ENCODE results near the gene TNFAIP3.

The TNFAIP3 gene

DNA sequence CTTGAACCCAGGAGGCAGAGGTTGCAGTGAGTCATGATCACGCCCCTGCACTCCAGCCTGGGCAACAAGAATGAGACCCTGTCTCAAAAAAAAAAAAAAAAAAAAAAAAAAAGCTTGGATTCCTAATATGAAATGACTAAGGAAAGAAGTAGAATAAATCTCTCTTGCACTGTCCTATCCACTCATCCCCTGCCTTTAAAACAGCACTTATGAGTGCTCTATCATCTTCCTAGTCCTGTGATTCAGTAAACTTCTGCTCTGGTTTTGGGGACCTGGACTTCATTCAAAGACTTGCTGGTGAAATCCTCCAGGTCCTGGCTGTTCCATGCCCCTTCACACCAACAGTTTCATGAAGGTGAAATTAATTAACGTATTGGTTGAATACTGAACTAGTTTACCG lies 29.6 kb downstream of the TNFAIP3 start:
- no peaks in the 10 kb centered on the region for H3K9me3 ChIP-seq (ENCODE audit: control insufficient read depth in 2 of 2, low read length in 2 of 2)
- H3K4me1 ChIP-seq (ENCODE audit: control insufficient read depth in 2 of 2, insufficient read depth in 2 of 2, low read length in 2 of 2): no peaks in the 10 kb centered on the region
- no peak overlapping the region for H3K4me3 ChIP-seq (ENCODE audit: low read length in 2 of 2)
- no peaks in the 10 kb centered on the region for H3K27me3 ChIP-seq (ENCODE audit: control insufficient read depth in 2 of 2, insufficient read depth in 2 of 2, low read length in 2 of 2)
- no peak overlapping the region for H3K9ac ChIP-seq (ENCODE audit: low read depth in 1 of 2, low read length in 2 of 2)
- H3K36me3 ChIP-seq (ENCODE audit: control insufficient read depth in 2 of 2, insufficient read depth in 2 of 2, low read length in 2 of 2): no peaks in the 10 kb centered on the region
- H3K27ac ChIP-seq (ENCODE audit: low read depth in 2 of 2, low read length in 2 of 2): no peak overlapping the region

DNA sequence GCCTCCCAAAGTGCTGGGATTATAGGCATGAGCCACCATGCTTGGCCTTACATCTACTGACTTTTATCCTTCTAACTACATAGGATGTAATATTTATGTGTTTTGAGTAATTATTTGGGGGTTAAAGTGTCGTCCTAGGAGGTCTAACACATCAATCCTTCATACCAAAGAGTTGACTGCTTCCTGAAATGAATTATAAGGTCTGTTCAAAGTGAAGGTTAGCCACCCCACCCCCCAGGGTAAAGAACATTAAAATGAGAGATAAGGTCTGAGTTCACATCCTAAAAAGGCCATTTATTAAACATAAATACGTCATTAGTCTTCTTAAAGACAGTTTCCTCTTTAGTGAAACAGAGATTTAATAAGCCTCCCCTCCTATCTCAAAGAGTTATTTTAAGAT lies 33.8 kb downstream of the TNFAIP3 start:
- no peak overlapping the region for H3K4me3 ChIP-seq (ENCODE audit: low read length in 2 of 2)
- H3K27ac ChIP-seq (ENCODE audit: low read depth in 2 of 2, low read length in 2 of 2): no peak overlapping the region
- H3K27me3 ChIP-seq (ENCODE audit: control insufficient read depth in 2 of 2, insufficient read depth in 2 of 2, low read length in 2 of 2): no peaks in the 10 kb centered on the region
- H3K9ac ChIP-seq (ENCODE audit: low read depth in 1 of 2, low read length in 2 of 2): no peak overlapping the region
- H3K9me3 ChIP-seq (ENCODE audit: control insufficient read depth in 2 of 2, low read length in 2 of 2): no peaks in the 10 kb centered on the region
- H3K36me3 ChIP-seq (ENCODE audit: control insufficient read depth in 2 of 2, insufficient read depth in 2 of 2, low read length in 2 of 2): no peaks in the 10 kb centered on the region
- H3K4me1 ChIP-seq (ENCODE audit: control insufficient read depth in 2 of 2, insufficient read depth in 2 of 2, low read length in 2 of 2): peaks cover 0 to 3% of the 10 kb centered on the region in 2 donors

DNA sequence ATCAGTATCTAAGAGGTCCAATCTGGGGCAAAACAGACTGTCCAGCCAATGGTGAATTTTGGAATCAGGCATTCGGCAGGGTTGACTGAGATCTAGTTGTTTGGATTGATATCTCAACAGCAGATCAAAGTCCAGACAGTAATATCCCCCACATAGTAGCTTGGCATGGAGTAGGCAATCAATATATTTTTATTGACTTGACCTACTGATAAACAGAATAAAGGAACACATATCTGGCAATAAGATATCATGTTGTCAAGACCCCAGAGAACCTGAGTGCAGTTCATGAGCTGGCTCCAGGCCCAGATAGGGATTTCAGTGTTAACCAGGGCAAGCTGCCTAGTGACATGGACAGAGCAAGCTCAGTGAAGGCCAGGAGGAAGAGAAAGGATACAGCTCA lies 34.4 kb downstream of the TNFAIP3 start:
- Histone ChIP-seq H3K9ac (ENCODE audit: low read depth in 1 of 2, low read length in 2 of 2) (no peak overlapping the region), H3K27ac (ENCODE audit: low read depth in 2 of 2, low read length in 2 of 2) (no peak overlapping the region), H3K9me3 (ENCODE audit: control insufficient read depth in 2 of 2, low read length in 2 of 2) (no peaks in the 10 kb centered on the region), H3K4me1 (ENCODE audit: control insufficient read depth in 2 of 2, insufficient read depth in 2 of 2, low read length in 2 of 2) (peaks cover 0 to 3% of the 10 kb centered on the region in 2 donors), H3K27me3 (ENCODE audit: control insufficient read depth in 2 of 2, insufficient read depth in 2 of 2, low read length in 2 of 2) (no peaks in the 10 kb centered on the region), H3K4me3 (ENCODE audit: low read length in 2 of 2) (no peak overlapping the region), H3K36me3 (ENCODE audit: control insufficient read depth in 2 of 2, insufficient read depth in 2 of 2, low read length in 2 of 2) (no peaks in the 10 kb centered on the region)

DNA sequence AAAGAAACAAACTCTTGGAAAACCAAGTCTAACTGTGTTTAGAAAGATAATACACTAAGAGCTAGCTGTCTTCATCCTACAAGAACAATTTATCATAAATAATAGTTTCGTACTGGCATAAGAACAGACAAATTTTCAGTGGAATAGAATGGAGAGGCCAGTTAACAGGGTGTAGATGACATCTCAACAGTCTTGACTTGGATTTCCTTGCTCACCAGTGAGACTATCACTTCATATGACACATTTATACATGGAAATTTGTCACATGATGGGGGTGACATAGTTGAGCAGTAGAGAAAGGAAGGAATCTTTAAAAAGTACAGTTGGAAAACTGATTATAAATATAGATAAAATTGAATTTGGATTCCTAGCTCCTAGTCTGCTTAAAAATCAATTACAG lies 35.6 kb downstream of the TNFAIP3 start:
- Histone ChIP-seq H3K36me3 (ENCODE audit: control insufficient read depth in 2 of 2, insufficient read depth in 2 of 2, low read length in 2 of 2) (no peaks in the 10 kb centered on the region), H3K9me3 (ENCODE audit: control insufficient read depth in 2 of 2, low read length in 2 of 2) (no peaks in the 10 kb centered on the region), H3K4me1 (ENCODE audit: control insufficient read depth in 2 of 2, insufficient read depth in 2 of 2, low read length in 2 of 2) (peaks cover 0 to 3% of the 10 kb centered on the region in 2 donors), H3K27ac (ENCODE audit: low read depth in 2 of 2, low read length in 2 of 2) (no peak overlapping the region), H3K27me3 (ENCODE audit: control insufficient read depth in 2 of 2, insufficient read depth in 2 of 2, low read length in 2 of 2) (no peaks in the 10 kb centered on the region), H3K9ac (ENCODE audit: low read depth in 1 of 2, low read length in 2 of 2) (no peak overlapping the region), H3K4me3 (ENCODE audit: low read length in 2 of 2) (no peak overlapping the region)

DNA sequence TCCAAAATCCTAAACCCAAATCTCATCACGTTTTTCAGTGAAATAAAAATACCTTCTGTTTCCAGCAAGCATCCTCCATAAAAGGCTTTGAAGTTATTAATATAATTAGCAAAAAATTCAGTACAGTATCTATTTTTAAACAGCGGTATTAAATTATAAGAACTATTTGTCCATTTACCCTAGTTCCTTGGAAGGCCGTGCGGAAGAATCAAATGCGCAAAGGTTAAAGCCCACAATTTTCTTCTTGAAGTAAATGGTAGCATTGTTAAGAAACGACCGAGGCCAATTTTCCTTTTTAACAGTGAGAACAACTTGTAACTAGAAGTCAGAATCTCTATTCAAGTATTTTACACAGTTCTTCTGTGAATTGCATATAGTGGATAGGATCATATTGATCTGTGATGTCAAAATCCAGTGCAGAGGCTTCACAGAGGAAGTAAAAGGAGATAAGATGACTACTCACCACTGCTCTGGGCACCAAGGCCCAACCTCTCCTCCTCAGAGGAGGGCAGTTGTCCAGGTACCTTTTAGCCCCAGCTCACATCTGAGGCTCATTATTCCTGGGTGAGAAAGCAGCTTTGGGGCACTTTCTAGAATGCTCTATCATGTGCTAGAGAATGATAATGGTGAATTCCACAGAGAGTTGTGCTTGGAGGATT lies 36.3 kb downstream of the TNFAIP3 start:
- Histone ChIP-seq H3K4me1 (ENCODE audit: control insufficient read depth in 2 of 2, insufficient read depth in 2 of 2, low read length in 2 of 2) (peaks cover 0 to 3% of the 10 kb centered on the region in 2 donors), H3K27me3 (ENCODE audit: control insufficient read depth in 2 of 2, insufficient read depth in 2 of 2, low read length in 2 of 2) (no peaks in the 10 kb centered on the region), H3K9me3 (ENCODE audit: control insufficient read depth in 2 of 2, low read length in 2 of 2) (no peaks in the 10 kb centered on the region), H3K9ac (ENCODE audit: low read depth in 1 of 2, low read length in 2 of 2) (no peak overlapping the region), H3K27ac (ENCODE audit: low read depth in 2 of 2, low read length in 2 of 2) (no peak overlapping the region), H3K36me3 (ENCODE audit: control insufficient read depth in 2 of 2, insufficient read depth in 2 of 2, low read length in 2 of 2) (no peaks in the 10 kb centered on the region), H3K4me3 (ENCODE audit: low read length in 2 of 2) (no peak overlapping the region)

DNA sequence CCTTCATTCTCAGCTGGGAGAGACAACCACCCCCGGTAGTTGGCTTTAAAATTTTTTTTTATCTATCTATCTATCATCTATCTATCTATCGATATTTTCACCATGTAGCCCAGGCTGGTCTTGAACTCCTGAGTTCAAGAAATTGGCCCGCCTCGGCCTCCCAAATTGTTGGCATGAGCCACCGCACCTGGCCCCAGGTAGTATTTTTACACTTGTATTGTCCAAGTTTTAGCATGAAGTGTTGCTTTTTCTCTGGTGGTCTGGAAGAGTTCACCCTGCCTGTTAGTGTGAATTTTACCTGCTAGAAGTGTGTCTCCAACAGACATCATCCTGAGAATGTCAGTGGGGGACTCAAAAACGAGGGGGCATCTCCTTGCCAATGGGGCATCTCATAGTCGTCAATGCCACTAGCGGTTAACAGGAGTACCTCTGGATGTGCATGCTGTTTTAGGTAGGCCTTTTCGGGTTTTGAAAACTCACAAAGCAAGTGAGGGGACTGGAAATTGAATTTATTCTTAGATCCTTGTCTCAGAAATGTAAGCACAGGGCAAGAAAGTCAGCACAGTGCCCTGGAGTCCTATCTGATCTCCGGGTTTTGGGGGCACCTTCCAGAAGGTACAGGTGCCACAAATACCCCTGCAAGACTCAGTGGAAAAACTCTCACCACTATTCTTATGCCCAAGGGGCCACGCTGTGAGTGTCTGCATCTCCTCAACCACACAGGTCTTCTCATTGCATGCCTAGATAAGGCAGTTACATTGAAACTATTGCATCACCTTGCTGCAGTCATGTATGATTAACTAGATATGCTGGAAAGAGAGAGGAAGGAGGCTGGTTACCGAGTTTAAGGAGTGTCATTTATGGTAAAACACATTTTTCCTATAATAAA lies 37.1 kb downstream of the TNFAIP3 start:
- H3K36me3 ChIP-seq (ENCODE audit: control insufficient read depth in 2 of 2, insufficient read depth in 2 of 2, low read length in 2 of 2): no peaks in the 10 kb centered on the region
- H3K4me3 ChIP-seq (ENCODE audit: low read length in 2 of 2): no peak overlapping the region
- no peak overlapping the region for H3K27ac ChIP-seq (ENCODE audit: low read depth in 2 of 2, low read length in 2 of 2)
- no peaks in the 10 kb centered on the region for H3K27me3 ChIP-seq (ENCODE audit: control insufficient read depth in 2 of 2, insufficient read depth in 2 of 2, low read length in 2 of 2)
- no peaks in the 10 kb centered on the region for H3K9me3 ChIP-seq (ENCODE audit: control insufficient read depth in 2 of 2, low read length in 2 of 2)
- no peak overlapping the region for H3K9ac ChIP-seq (ENCODE audit: low read depth in 1 of 2, low read length in 2 of 2)
- peaks cover 0 to 3% of the 10 kb centered on the region in 2 donors for H3K4me1 ChIP-seq (ENCODE audit: control insufficient read depth in 2 of 2, insufficient read depth in 2 of 2, low read length in 2 of 2)

DNA sequence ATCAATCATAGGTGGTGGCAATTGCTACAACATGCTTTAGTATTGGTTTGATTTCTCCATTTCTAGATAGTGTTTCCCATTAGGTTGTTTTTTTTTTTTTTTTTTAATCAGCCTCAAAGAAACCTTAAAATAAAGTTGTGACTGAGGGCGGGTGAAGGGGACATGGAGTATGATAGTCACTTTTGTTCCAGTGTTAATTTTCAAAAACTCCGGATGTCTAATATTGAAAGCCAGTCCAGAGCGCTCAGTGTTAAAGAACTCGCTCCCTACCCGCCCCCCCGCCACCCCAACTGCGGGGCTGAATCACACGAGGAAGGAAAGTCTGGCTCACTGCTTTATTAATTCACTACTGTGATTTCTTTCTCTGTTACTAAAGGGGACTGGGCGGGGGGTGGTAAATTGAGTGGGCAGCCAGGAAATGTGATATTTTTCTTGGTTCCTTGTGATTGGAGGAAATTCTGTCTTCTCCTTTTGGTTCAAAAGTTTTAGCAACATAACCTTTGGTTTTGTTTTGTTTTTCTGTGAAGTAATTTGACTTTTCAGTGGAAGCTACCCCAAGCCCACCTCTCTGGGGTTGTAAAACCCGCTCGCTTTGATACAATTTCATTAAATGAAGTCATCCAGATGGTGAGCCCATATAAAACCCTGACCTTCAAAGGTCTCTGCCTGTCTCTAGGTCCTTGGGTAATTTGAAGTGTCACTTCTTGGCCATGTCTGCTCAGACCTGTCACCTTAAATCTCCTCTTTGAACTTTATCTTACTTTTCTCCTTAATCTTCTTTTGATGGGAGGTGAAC lies 38.0 kb downstream of the TNFAIP3 start:
- Histone ChIP-seq H3K27me3 (ENCODE audit: control insufficient read depth in 2 of 2, insufficient read depth in 2 of 2, low read length in 2 of 2) (no peaks in the 10 kb centered on the region), H3K9me3 (ENCODE audit: control insufficient read depth in 2 of 2, low read length in 2 of 2) (no peaks in the 10 kb centered on the region), H3K4me1 (ENCODE audit: control insufficient read depth in 2 of 2, insufficient read depth in 2 of 2, low read length in 2 of 2) (peaks cover 0 to 3% of the 10 kb centered on the region in 2 donors), H3K9ac (ENCODE audit: low read depth in 1 of 2, low read length in 2 of 2) (peak overlapping the region in 1 of 2 donors; percentile 9), H3K4me3 (ENCODE audit: low read length in 2 of 2) (peak overlapping the region in 1 of 2 donors; percentile 32), H3K27ac (ENCODE audit: low read depth in 2 of 2, low read length in 2 of 2) (no peak overlapping the region), H3K36me3 (ENCODE audit: control insufficient read depth in 2 of 2, insufficient read depth in 2 of 2, low read length in 2 of 2) (no peaks in the 10 kb centered on the region)

DNA sequence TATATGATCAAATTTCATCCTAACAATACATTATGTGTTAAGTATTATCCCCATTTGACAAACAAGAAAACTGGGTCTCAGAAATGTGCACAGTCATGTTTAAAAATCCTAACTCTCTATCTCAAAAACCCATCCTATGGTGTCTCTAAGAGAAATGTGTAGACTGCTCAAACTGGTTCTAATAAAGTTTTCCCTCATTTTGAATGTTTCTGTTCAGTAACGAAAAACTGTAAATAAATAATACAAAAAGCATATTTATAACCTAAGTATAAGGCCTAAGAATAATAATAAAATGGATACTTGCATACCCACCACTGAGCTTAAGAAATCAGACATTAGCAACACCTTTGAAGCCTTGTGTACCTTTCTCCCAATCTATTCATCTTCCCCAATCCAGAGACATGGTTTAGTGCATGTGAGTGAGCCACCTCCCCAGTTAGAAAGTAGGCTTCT lies 39.0 kb downstream of the TNFAIP3 start:
- no peak overlapping the region for H3K9ac ChIP-seq (ENCODE audit: low read depth in 1 of 2, low read length in 2 of 2)
- no peaks in the 10 kb centered on the region for H3K27me3 ChIP-seq (ENCODE audit: control insufficient read depth in 2 of 2, insufficient read depth in 2 of 2, low read length in 2 of 2)
- H3K9me3 ChIP-seq (ENCODE audit: control insufficient read depth in 2 of 2, low read length in 2 of 2): no peaks in the 10 kb centered on the region
- H3K27ac ChIP-seq (ENCODE audit: low read depth in 2 of 2, low read length in 2 of 2): no peak overlapping the region
- peaks cover 0 to 3% of the 10 kb centered on the region in 2 donors for H3K4me1 ChIP-seq (ENCODE audit: control insufficient read depth in 2 of 2, insufficient read depth in 2 of 2, low read length in 2 of 2)
- no peaks in the 10 kb centered on the region for H3K36me3 ChIP-seq (ENCODE audit: control insufficient read depth in 2 of 2, insufficient read depth in 2 of 2, low read length in 2 of 2)
- no peak overlapping the region for H3K4me3 ChIP-seq (ENCODE audit: low read length in 2 of 2)

DNA sequence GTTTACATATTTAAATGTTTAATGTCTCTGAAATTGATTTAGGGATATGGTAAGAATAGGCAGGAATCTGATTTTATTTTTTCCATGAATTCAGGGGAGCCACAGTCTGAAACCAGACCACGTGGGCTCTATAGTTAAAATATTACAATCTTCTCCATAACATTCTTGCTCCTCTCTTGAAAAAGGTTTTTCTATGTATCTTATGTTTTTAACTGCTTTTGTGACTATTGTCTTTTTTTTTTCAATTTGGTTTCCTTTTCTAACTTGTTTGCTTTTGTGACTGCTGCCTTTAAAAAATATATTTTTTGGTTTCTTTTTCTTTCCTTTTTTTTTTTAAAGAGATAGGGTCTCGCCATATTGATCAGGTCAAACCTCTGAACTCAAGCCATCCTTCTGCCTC lies 40.1 kb downstream of the TNFAIP3 start:
- no peaks in the 10 kb centered on the region for H3K9me3 ChIP-seq (ENCODE audit: control insufficient read depth in 2 of 2, low read length in 2 of 2)

DNA sequence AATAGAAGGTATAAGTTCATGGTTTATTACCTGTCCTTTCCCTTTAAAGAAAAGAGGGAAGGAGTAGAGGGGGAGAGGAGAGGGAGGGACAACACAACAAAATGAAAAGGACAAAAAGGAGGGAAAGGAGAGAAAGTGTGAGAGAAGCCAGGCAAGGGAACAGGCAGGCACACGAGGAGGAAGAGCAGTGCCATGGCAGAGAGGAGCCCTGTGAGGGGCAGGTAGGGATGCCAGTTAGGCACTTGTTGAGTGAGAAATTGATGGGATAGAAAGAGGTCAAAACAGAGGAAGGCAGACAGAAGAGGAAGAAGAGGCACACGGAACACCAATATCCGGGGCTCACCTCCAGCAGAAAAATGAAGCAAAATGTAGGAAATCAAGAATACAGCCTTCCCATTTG lies 42.5 kb downstream of the TNFAIP3 start:
- H3K27me3 ChIP-seq (ENCODE audit: control insufficient read depth in 2 of 2, insufficient read depth in 2 of 2, low read length in 2 of 2): no peaks in the 10 kb centered on the region
- peaks cover 0 to 1% of the 10 kb centered on the region in 2 donors for H3K4me1 ChIP-seq (ENCODE audit: control insufficient read depth in 2 of 2, insufficient read depth in 2 of 2, low read length in 2 of 2)

More for the DNA sequence above, 40.1 kb downstream of the TNFAIP3 start:
- Histone ChIP-seq H3K36me3 (ENCODE audit: control insufficient read depth in 2 of 2, insufficient read depth in 2 of 2, low read length in 2 of 2) (no peaks in the 10 kb centered on the region), H3K4me1 (ENCODE audit: control insufficient read depth in 2 of 2, insufficient read depth in 2 of 2, low read length in 2 of 2) (peaks cover 0 to 3% of the 10 kb centered on the region in 2 donors), H3K9ac (ENCODE audit: low read depth in 1 of 2, low read length in 2 of 2) (no peak overlapping the region), H3K27me3 (ENCODE audit: control insufficient read depth in 2 of 2, insufficient read depth in 2 of 2, low read length in 2 of 2) (no peaks in the 10 kb centered on the region), H3K4me3 (ENCODE audit: low read length in 2 of 2) (no peak overlapping the region), H3K27ac (ENCODE audit: low read depth in 2 of 2, low read length in 2 of 2) (no peak overlapping the region)

More for the DNA sequence above, 42.5 kb downstream of the TNFAIP3 start:
- Histone ChIP-seq H3K27ac (ENCODE audit: low read depth in 2 of 2, low read length in 2 of 2) (no peak overlapping the region), H3K9ac (ENCODE audit: low read depth in 1 of 2, low read length in 2 of 2) (no peak overlapping the region), H3K4me3 (ENCODE audit: low read length in 2 of 2) (no peak overlapping the region), H3K36me3 (ENCODE audit: control insufficient read depth in 2 of 2, insufficient read depth in 2 of 2, low read length in 2 of 2) (no peaks in the 10 kb centered on the region), H3K9me3 (ENCODE audit: control insufficient read depth in 2 of 2, low read length in 2 of 2) (no peaks in the 10 kb centered on the region)
